Hepatocyte (in vitro differentiated cells): ENCODE data around the gene PARD3B. TPM values are rescaled to one million over a fixed set of nuclear protein-coding genes. Genes with fewer than 3 reads are reported as not detected.
A peak's percentile ranks its signal among the peaks of the same experiment; 100 is the strongest.

Source experiments
- DNase-seq: peaks from one replicate; pipeline ENCODE4 v3.0.0-alpha.2; 2016; ENCODE audit warnings: low spot score
- H2AFZ ChIP-seq: fragments of 200-600 bp; sonication (generic); 2 replicates; pipeline ENCODE4 v1.6.0; 2016; ENCODE audit warnings: antibody characterized with exemption, mild to moderate bottlenecking
- H3K27ac ChIP-seq: fragments of 200-600 bp; sonication (generic); 2 replicates; pipeline ENCODE4 v1.5.1; 2016; ENCODE audit warnings: mild to moderate bottlenecking
- H3K27me3 ChIP-seq: fragments of 200-600 bp; sonication (generic); 2 replicates; pipeline ENCODE4 v1.6.1; 2016
- H3K36me3 ChIP-seq: fragments of 200-600 bp; sonication (generic); replicated peaks from 2 replicates; pipeline ENCODE4 v1.5.1; 2016; ENCODE audit warnings: low read depth; ENCODE audit not compliant: insufficient read depth
- H3K4me1 ChIP-seq: fragments of 200-600 bp; sonication (generic); 2 replicates; pipeline ENCODE4 v1.5.1; 2016; ENCODE audit warnings: mild to moderate bottlenecking, moderate library complexity; ENCODE audit not compliant: insufficient read depth
- H3K4me2 ChIP-seq: fragments of 200-600 bp; sonication (generic); 2 replicates; pipeline ENCODE4 v1.6.0; 2016
- H3K4me3 ChIP-seq: fragments of 200-600 bp; sonication (generic); 2 replicates; pipeline ENCODE4 v1.5.1; 2016; ENCODE audit warnings: mild to moderate bottlenecking
- H3K79me2 ChIP-seq: fragments of 200-600 bp; sonication (generic); 2 replicates; pipeline ENCODE4 v1.6.0; 2017; ENCODE audit warnings: mild to moderate bottlenecking
- H3K9me2 ChIP-seq: fragments of 200-600 bp; sonication (generic); replicated peaks from 2 replicates; pipeline ENCODE4 v1.6.0; 2017; ENCODE audit warnings: mild to moderate bottlenecking; ENCODE audit not compliant: insufficient read depth
- H3K9me3 ChIP-seq: fragments of 200-600 bp; sonication (generic); 2 replicates; pipeline ENCODE4 v1.5.1; 2016; ENCODE audit warnings: low read depth, mild to moderate bottlenecking
- H4K20me1 ChIP-seq: fragments of 200-600 bp; sonication (generic); 2 replicates; pipeline ENCODE4 v1.6.0; 2016; ENCODE audit warnings: mild to moderate bottlenecking; ENCODE audit not compliant: insufficient read depth, poor library complexity, severe bottlenecking
- EZH2 ChIP-seq: fragments of 200-600 bp; sonication (generic); IDR thresholded peaks from 2 replicates; pipeline ENCODE4 v1.6.1; 2016; ENCODE audit warnings: antibody characterized with exemption, mild to moderate bottlenecking, borderline replicate concordance
- EZH2phosphoT487 ChIP-seq: fragments of 200-600 bp; sonication (generic); IDR thresholded peaks from one replicate; pipeline ENCODE4 v1.6.1; 2018; ENCODE audit warnings: antibody characterized with exemption, mild to moderate bottlenecking, low read depth, moderate library complexity; ENCODE audit not compliant: unreplicated experiment, severe bottlenecking
- WGBS: methylation state at CpG from one replicate; pipeline ENCODE4 v1.1.6; 2016; ENCODE audit warnings: low lambda C conversion rate; ENCODE audit errors: missing lambda C conversion rate; 5-methylcytosine and 5-hydroxymethylcytosine counted together
- polyA plus RNA-seq: library from polyadenylated mRNA; unstranded; fragments of >200 nt; fragmentation: Nextera tagmentation; extraction: Ambion mirVana; gene quantifications from 2 replicates; pipeline ENCODE4 v1.2.1, GENCODE V29; 2016
- total RNA-seq: library from RNA; depleted of rRNA; stranded (reverse); fragments of >200 nt; gene quantifications from 2 replicates; pipeline ENCODE4 v1.2.3, GENCODE V29; 2014
- TF ChIP-seq, protein P1 (sequence below): fragments of 200-600 bp; sonication (generic); IDR thresholded peaks from 2 replicates; pipeline ENCODE4 v1.5.1; 2016; ENCODE audit warnings: antibody characterized with exemption, mild to moderate bottlenecking; ENCODE audit not compliant: poor library complexity

PARD3B gene, protein sequence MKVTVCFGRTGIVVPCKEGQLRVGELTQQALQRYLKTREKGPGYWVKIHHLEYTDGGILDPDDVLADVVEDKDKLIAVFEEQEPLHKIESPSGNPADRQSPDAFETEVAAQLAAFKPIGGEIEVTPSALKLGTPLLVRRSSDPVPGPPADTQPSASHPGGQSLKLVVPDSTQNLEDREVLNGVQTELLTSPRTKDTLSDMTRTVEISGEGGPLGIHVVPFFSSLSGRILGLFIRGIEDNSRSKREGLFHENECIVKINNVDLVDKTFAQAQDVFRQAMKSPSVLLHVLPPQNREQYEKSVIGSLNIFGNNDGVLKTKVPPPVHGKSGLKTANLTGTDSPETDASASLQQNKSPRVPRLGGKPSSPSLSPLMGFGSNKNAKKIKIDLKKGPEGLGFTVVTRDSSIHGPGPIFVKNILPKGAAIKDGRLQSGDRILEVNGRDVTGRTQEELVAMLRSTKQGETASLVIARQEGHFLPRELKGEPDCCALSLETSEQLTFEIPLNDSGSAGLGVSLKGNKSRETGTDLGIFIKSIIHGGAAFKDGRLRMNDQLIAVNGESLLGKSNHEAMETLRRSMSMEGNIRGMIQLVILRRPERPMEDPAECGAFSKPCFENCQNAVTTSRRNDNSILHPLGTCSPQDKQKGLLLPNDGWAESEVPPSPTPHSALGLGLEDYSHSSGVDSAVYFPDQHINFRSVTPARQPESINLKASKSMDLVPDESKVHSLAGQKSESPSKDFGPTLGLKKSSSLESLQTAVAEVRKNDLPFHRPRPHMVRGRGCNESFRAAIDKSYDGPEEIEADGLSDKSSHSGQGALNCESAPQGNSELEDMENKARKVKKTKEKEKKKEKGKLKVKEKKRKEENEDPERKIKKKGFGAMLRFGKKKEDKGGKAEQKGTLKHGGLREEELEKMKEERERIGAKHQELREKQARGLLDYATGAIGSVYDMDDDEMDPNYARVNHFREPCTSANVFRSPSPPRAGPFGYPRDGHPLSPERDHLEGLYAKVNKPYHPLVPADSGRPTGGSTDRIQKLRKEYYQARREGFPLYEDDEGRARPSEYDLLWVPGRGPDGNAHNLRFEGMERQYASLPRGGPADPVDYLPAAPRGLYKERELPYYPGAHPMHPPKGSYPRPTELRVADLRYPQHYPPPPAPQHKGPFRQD (N-terminal part only)
- 21.1 and 21.7 TPM in 2 replicates for total RNA-seq
- 11.5 and 14.5 TPM in 2 replicates for polyA plus RNA-seq

DNA sequence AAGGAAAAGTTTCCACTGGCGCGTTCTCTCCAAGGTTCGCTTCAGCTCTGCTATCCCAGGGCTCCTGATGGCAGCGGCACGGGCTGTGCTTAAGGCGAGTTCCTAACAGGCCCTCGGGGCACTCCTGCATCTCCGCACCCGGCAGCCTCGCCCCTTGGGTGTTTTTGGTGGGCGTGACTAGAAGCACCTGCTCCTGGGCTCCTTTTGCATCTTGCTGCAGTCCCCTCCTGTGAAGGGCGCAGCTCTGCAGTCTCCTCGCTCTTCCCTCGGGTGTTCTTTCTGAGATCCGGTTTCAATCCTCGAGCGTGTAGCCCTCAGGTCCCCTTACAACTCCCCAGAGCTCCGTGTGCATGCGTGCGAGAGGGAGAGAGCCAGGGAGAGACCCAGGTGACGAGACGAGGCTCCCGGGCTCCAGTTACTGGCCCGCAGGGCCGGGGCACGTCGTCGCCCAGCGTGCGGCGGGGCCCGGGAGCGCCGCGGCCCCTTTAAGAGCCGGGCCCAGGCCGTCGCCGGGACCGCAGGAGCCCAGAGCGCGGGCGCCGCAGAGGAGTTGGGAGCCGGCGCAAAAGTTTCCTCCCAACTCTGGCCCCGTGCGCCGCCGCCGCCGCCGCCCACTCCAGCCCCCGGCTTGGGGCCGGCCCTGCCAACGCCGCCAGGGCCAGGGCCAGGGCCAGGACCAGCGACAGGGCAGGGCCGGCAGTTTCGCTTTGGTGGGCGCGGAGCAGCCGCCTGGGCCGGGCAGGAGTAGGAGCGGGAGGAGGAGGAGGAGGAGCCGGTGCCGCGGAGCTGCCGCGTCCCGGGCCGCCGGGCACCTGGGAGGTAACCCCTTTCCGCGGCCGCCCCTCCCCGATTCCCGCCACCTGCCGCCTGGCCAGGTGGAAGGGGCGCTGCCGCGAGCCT is at the start of gene PARD3B:
TSS of gene PARD3B (plus strand) at position 515 of the 900 bp plus-strand sequence. CDS start 525 bp downstream, outside the sequence.
- no peaks in the 10 kb centered on the region for H4K20me1 ChIP-seq
- DNase-seq: peak; percentile 87
- peak within 1 kb of the TSS; percentile 90 for H2AFZ ChIP-seq
- peak within 1 kb of the TSS; percentile 83 for H3K4me2 ChIP-seq
- H3K79me2 ChIP-seq: peaks cover 42% of the 10 kb centered on the region
- H3K4me1 ChIP-seq: peaks cover 19% of the 10 kb centered on the region
- no peaks in the 10 kb centered on the region for H3K27me3 ChIP-seq
- no peaks in the 10 kb centered on the region for H3K36me3 ChIP-seq
- peak within 1 kb of the TSS; percentile 96 for H3K27ac ChIP-seq
- 2% methylated on average over 43 of the region's 82 CpGs for WGBS
- H3K4me3 ChIP-seq: peak within 1 kb of the TSS; percentile 85
- TF ChIP-seq EZH2: no peak
- TF ChIP-seq EZH2phosphoT487: no peak
- TF ChIP-seq, protein P1, sequence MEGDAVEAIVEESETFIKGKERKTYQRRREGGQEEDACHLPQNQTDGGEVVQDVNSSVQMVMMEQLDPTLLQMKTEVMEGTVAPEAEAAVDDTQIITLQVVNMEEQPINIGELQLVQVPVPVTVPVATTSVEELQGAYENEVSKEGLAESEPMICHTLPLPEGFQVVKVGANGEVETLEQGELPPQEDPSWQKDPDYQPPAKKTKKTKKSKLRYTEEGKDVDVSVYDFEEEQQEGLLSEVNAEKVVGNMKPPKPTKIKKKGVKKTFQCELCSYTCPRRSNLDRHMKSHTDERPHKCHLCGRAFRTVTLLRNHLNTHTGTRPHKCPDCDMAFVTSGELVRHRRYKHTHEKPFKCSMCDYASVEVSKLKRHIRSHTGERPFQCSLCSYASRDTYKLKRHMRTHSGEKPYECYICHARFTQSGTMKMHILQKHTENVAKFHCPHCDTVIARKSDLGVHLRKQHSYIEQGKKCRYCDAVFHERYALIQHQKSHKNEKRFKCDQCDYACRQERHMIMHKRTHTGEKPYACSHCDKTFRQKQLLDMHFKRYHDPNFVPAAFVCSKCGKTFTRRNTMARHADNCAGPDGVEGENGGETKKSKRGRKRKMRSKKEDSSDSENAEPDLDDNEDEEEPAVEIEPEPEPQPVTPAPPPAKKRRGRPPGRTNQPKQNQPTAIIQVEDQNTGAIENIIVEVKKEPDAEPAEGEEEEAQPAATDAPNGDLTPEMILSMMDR: no peak
- no peaks in the 10 kb centered on the region for H3K9me3 ChIP-seq
- H3K9me2 ChIP-seq: no peaks in the 10 kb centered on the region

DNA sequence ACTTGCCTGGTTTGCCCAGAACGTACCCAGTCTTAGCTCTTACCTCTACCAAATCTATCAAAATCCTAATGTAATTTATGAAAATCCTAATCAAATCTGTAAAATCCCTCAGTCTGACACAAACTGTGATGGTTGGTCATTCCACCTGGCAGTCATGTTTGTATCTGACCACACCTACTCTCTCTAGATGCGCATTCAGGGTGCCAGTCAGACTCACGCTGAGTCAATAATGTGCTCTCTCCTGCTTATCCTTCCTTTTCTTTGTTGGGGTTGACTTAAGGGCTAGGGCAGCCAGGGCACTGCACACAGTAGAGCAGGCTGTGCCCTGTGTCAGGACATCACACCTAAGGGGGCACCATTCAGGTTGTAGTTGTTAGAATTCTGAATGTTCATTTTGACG is 48.5 kb upstream of the PARD3B start:
- no peak overlapping the region for H3K4me3 ChIP-seq
- no peak for DNase-seq
- H3K4me1 ChIP-seq: no peaks in the 10 kb centered on the region
- H3K4me2 ChIP-seq: no peak overlapping the region
- TF ChIP-seq, protein P1: no peak
- TF ChIP-seq EZH2 (no peak), EZH2phosphoT487 (no peak)
- H3K36me3 ChIP-seq: no peaks in the 10 kb centered on the region
- WGBS: 95% methylated on average over 4 of the region's 4 CpGs
- H2AFZ ChIP-seq: no peak overlapping the region
- H4K20me1 ChIP-seq: no peaks in the 10 kb centered on the region
- no peaks in the 10 kb centered on the region for H3K9me2 ChIP-seq
- H3K27ac ChIP-seq: no peak overlapping the region
- no peaks in the 10 kb centered on the region for H3K27me3 ChIP-seq
- no peaks in the 10 kb centered on the region for H3K79me2 ChIP-seq
- no peaks in the 10 kb centered on the region for H3K9me3 ChIP-seq

DNA sequence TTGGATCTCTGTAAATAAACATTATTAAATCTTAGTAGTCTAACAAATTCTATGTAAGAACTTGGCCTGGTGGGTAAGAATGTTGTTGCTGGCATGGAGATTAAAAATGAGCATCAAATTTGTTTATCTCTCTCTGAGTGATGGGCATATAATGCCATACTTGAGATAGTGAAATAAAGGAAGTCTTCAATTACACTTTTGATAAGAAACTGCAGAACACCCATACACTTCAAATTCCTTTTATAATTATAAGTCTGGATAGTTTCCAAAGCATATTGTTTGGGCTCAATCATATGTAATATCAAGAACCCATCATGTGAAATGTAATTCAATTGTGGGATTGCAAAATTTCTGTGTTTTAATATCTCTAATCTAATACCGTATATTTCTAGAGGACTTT is 47.4 kb upstream of the PARD3B start:
- no peak for DNase-seq
- WGBS: 89% methylated on average over 1 of the region's 1 CpG
- Histone ChIP-seq H3K27ac (no peak overlapping the region), H3K27me3 (no peaks in the 10 kb centered on the region), H3K9me3 (no peaks in the 10 kb centered on the region), H3K36me3 (no peaks in the 10 kb centered on the region), H3K9me2 (no peaks in the 10 kb centered on the region), H3K4me2 (no peak overlapping the region), H4K20me1 (no peaks in the 10 kb centered on the region), H2AFZ (no peak overlapping the region), H3K79me2 (no peaks in the 10 kb centered on the region), H3K4me1 (no peaks in the 10 kb centered on the region), H3K4me3 (no peak overlapping the region)
- TF ChIP-seq EZH2: no peak
- TF ChIP-seq, protein P1: no peak
- no peak for TF ChIP-seq EZH2phosphoT487
